ENCODE measurements around the gene ZNF227.
"Not testable (repeated sequence)": the region's sequence is repeated elsewhere in the genome, so short reads cannot be mapped to it uniquely, and the experiment has no call there.

ZNF227 gene

DNA sequence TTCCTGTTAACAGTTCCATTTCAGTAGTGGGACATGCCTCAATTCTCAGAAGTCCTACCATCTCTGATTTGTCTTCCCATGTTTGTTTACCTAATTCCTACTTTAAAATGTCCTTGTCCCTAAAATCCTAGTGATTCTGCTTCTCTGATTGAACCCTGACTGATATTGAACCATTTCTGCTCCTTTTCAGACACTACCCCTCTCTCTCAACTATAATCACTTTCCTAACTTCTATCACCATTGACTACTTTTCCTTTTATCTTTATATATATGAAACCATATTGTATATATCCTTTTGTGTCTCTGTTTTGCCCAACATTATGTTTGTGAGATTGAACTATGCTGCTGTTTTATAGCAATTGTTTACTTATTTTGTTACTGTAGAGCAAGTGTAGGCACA lies 15.6 kb upstream of the ZNF227 start:
- Histone ChIP-seq H3K27ac (no peak overlapping the region), H3K9me3 (ENCODE audit: control insufficient read depth, low read length) (no peaks in the 10 kb centered on the region), H3K27me3 (ENCODE audit: control insufficient read depth, insufficient read depth, low read length) (no peaks in the 10 kb centered on the region), H2AFZ (no peak overlapping the region), H3K4me2 (ENCODE audit: low read length) (no peak overlapping the region), H3K4me1 (no peaks in the 10 kb centered on the region), H3K36me3 (ENCODE audit: control insufficient read depth, insufficient read depth, low read length) (no peaks in the 10 kb centered on the region), H3K9ac (no peak overlapping the region), H3K79me2 (no peaks in the 10 kb centered on the region), H3K4me3 (ENCODE audit: low read depth, low read length) (no peak overlapping the region)
- TF ChIP-seq, protein P1, sequence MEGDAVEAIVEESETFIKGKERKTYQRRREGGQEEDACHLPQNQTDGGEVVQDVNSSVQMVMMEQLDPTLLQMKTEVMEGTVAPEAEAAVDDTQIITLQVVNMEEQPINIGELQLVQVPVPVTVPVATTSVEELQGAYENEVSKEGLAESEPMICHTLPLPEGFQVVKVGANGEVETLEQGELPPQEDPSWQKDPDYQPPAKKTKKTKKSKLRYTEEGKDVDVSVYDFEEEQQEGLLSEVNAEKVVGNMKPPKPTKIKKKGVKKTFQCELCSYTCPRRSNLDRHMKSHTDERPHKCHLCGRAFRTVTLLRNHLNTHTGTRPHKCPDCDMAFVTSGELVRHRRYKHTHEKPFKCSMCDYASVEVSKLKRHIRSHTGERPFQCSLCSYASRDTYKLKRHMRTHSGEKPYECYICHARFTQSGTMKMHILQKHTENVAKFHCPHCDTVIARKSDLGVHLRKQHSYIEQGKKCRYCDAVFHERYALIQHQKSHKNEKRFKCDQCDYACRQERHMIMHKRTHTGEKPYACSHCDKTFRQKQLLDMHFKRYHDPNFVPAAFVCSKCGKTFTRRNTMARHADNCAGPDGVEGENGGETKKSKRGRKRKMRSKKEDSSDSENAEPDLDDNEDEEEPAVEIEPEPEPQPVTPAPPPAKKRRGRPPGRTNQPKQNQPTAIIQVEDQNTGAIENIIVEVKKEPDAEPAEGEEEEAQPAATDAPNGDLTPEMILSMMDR (IDR thresholded peaks at IDR 0.05) = no peak

DNA sequence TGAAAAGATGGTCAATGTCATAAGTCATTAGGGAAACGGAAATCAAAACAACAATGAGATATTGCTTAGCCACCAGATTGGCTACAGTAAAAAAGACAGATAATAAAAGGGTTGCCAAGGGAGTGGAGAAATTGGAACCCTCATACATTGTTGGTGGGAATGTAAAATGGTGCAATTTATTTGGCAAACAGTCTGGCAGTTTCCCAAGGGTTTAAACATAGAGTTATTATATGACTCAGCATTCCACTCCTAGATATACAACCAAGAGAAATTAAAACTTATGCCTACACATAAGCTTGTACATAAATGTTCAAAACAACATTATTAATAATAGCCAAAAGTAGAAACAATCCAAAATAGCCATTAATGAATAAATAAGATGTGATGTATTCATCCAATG lies 9.9 kb upstream of the ZNF227 start:
- Histone ChIP-seq H3K9ac (no peak overlapping the region), H3K4me1 (no peaks in the 10 kb centered on the region), H3K4me3 (ENCODE audit: low read depth, low read length) (no peak overlapping the region), H3K79me2 (no peaks in the 10 kb centered on the region), H3K9me3 (ENCODE audit: control insufficient read depth, low read length) (no peaks in the 10 kb centered on the region), H3K4me2 (ENCODE audit: low read length) (no peak overlapping the region), H3K36me3 (ENCODE audit: control insufficient read depth, insufficient read depth, low read length) (no peaks in the 10 kb centered on the region), H2AFZ (no peak overlapping the region), H3K27me3 (ENCODE audit: control insufficient read depth, insufficient read depth, low read length) (no peaks in the 10 kb centered on the region), H3K27ac (no peak overlapping the region)
- TF ChIP-seq, protein P1 (IDR thresholded peaks at IDR 0.05) = no peak

DNA sequence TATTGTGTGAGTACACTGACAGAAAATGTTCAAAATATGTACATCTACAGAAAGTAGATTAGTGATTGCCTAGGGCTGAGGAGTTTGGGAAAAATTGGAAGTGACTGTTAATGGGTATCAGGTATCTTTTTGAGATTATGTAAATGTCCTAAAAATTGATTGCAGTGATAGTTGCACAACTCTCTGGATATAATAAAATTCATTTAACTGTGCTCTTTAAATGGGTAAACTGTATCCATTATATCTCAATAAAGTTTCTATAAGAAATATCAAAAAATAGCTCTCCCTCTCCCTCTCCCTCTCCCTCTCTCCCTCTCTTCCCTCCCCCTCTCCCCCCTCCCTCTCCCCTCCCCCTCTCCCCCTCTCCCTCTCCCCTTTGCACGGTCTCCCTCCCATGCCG lies 9.4 kb upstream of the ZNF227 start:
- Histone ChIP-seq H3K79me2 (no peaks in the 10 kb centered on the region), H3K27ac (no peak overlapping the region), H3K27me3 (ENCODE audit: control insufficient read depth, insufficient read depth, low read length) (no peaks in the 10 kb centered on the region), H3K4me2 (ENCODE audit: low read length) (no peak overlapping the region), H3K4me3 (ENCODE audit: low read depth, low read length) (no peak overlapping the region), H3K9me3 (ENCODE audit: control insufficient read depth, low read length) (no peaks in the 10 kb centered on the region), H3K36me3 (ENCODE audit: control insufficient read depth, insufficient read depth, low read length) (no peaks in the 10 kb centered on the region), H3K9ac (no peak overlapping the region), H2AFZ (no peak overlapping the region), H3K4me1 (no peaks in the 10 kb centered on the region)
- TF ChIP-seq, protein P1 (IDR thresholded peaks at IDR 0.05) = no peak

DNA sequence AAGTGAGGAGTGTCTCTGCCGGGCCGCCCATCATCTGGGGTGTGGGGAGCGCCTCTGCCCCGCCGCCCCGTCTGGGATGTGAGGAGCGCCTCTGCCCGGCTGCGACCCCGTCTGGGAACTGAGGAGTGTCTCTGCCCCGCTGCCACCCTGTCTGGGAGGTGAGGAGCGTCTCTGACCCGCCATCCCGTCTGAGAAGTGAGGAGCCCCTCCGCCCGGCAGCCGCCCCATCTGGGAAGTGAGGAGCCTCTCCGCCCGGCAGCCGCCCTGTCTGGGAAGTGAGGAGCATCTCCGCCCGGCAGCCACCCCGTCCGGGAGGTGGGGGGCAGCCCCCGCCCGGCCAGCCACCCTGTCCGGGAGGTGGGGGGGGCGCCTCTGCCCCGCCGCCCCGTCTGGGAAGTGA lies 8.5 kb upstream of the ZNF227 start:
- not testable (repeated sequence) for H2AFZ ChIP-seq; H3K4me3 ChIP-seq (ENCODE audit: low read depth, low read length); H3K9ac ChIP-seq; H3K27me3 ChIP-seq (ENCODE audit: control insufficient read depth, insufficient read depth, low read length); H3K36me3 ChIP-seq (ENCODE audit: control insufficient read depth, insufficient read depth, low read length); H3K4me2 ChIP-seq (ENCODE audit: low read length); H3K4me1 ChIP-seq; H3K79me2 ChIP-seq; H3K27ac ChIP-seq; H3K9me3 ChIP-seq (ENCODE audit: control insufficient read depth, low read length)

DNA sequence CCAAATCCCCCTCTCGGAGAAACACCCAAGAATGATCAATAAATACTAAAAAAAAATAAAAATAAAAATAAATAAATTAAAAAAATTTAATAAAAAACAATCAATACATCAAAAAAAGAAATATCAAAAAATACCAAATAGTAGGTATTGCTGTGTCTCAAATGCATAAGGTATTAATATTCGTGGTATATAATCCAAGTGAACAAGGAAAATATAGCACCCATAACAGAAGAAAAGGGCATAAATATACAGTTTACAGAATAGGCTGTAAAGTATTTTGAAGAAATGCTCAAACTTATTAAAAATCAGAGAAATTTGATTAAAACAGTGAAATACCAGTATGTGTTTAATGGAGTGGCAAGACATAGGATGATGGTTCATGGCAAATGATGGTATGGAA lies 7.6 kb upstream of the ZNF227 start:
- TF ChIP-seq, protein P1 (IDR thresholded peaks at IDR 0.05) = no peak
- H2AFZ ChIP-seq = no peak overlapping the region
- no peaks in the 10 kb centered on the region for H3K36me3 ChIP-seq (ENCODE audit: control insufficient read depth, insufficient read depth, low read length)
- H3K4me3 ChIP-seq (ENCODE audit: low read depth, low read length) = no peak overlapping the region
- H3K9me3 ChIP-seq (ENCODE audit: control insufficient read depth, low read length) = no peaks in the 10 kb centered on the region
- H3K27ac ChIP-seq = no peak overlapping the region
- H3K4me2 ChIP-seq (ENCODE audit: low read length) = no peak overlapping the region
- H3K9ac ChIP-seq = no peak overlapping the region
- H3K27me3 ChIP-seq (ENCODE audit: control insufficient read depth, insufficient read depth, low read length) = no peaks in the 10 kb centered on the region
- H3K79me2 ChIP-seq = no peaks in the 10 kb centered on the region
- H3K4me1 ChIP-seq = no peaks in the 10 kb centered on the region
